GM23248 (cell line): ENCODE results near the gene PCSK4. TPM values are rescaled to one million over a fixed set of nuclear protein-coding genes. Genes with fewer than 3 reads are reported as not detected.

Experiments used
- DNase-seq: peaks from one replicate; pipeline ENCODE4 v3.0.0-alpha.2; 2015
- H2AFZ ChIP-seq: fragments of 200-600 bp; sonication (generic); 2 replicates; pipeline ENCODE4 v1.6.1; 2016; ENCODE audit warnings: antibody characterized with exemption
- H3F3A ChIP-seq: fragments of 200-600 bp; sonication (generic); 2 replicates; pipeline ENCODE4 v1.6.1; 2016; ENCODE audit warnings: mild to moderate bottlenecking, antibody characterized with exemption, mixed run types; ENCODE audit not compliant: insufficient read depth
- H3K27ac ChIP-seq: fragments of 200-600 bp; sonication (generic); 2 replicates; pipeline ENCODE4 v1.5.1; 2016; ENCODE audit warnings: mild to moderate bottlenecking
- H3K27me3 ChIP-seq: fragments of 200-600 bp; sonication (generic); replicated peaks from 2 replicates; pipeline ENCODE4 v1.6.1; 2016; ENCODE audit warnings: mild to moderate bottlenecking; ENCODE audit not compliant: insufficient read depth
- H3K36me3 ChIP-seq: fragments of 200-600 bp; sonication (generic); 2 replicates; pipeline ENCODE4 v1.6.1; 2016; ENCODE audit warnings: low read depth, mild to moderate bottlenecking
- H3K4me1 ChIP-seq: fragments of 200-600 bp; sonication (generic); 2 replicates; pipeline ENCODE4 v1.6.1; 2016; ENCODE audit warnings: mild to moderate bottlenecking; ENCODE audit not compliant: insufficient read depth
- H3K4me2 ChIP-seq: fragments of 200-600 bp; sonication (generic); one replicate; pipeline ENCODE4 v1.6.1; 2016; ENCODE audit warnings: mild to moderate bottlenecking; ENCODE audit not compliant: unreplicated experiment
- H3K4me3 ChIP-seq: fragments of 200-600 bp; sonication (generic); 2 replicates; pipeline ENCODE4 v1.5.1; 2016; ENCODE audit warnings: mild to moderate bottlenecking
- H3K79me2 ChIP-seq: fragments of 200-600 bp; sonication (generic); 2 replicates; pipeline ENCODE4 v1.6.1; 2016; ENCODE audit warnings: mild to moderate bottlenecking; ENCODE audit not compliant: insufficient read depth
- H3K9ac ChIP-seq: fragments of 200-600 bp; sonication (generic); 2 replicates; pipeline ENCODE4 v1.6.1; 2016; ENCODE audit warnings: mild to moderate bottlenecking
- H3K9me2 ChIP-seq: fragments of 200-600 bp; sonication (generic); 2 replicates; pipeline ENCODE4 v1.6.1; 2016; ENCODE audit warnings: mixed run types, mild to moderate bottlenecking, moderate library complexity; ENCODE audit not compliant: insufficient read depth
- H3K9me3 ChIP-seq: fragments of 200-600 bp; sonication (generic); one replicate; pipeline ENCODE4 v1.6.1; 2017; ENCODE audit warnings: low read depth
- H4K20me1 ChIP-seq: fragments of 200-600 bp; sonication (generic); 2 replicates; pipeline ENCODE4 v1.6.0; 2016; ENCODE audit not compliant: insufficient read depth
- EZH2 ChIP-seq: fragments of 200-600 bp; sonication (generic); IDR thresholded peaks from 2 replicates; pipeline ENCODE4 v1.6.1; 2018; ENCODE audit warnings: antibody characterized with exemption, mild to moderate bottlenecking; ENCODE audit not compliant: insufficient read depth, poor library complexity, severe bottlenecking
- EZH2phosphoT487 ChIP-seq: fragments of 200-600 bp; sonication (generic); IDR thresholded peaks from 2 replicates; pipeline ENCODE4 v1.6.1; 2018; ENCODE audit warnings: antibody characterized with exemption, moderate library complexity, mild to moderate bottlenecking, low read depth; ENCODE audit not compliant: insufficient read depth
- WGBS, 2 experiments: methylation state at CpG; one replicate each; pipeline ENCODE4 v1.1.6; 2015 to 2017; ENCODE audit warnings: low lambda C conversion rate in 2 of 2, low coverage in 1 of 2; ENCODE audit errors: missing lambda C conversion rate in 2 of 2; 5-methylcytosine and 5-hydroxymethylcytosine counted together
- in situ Hi-C: fragments of 300-500 bp; cut with MboI; formaldehyde crosslinking; loops from 2 replicates; pipeline ENCODE4 v1.15.0; 2020
- polyA plus RNA-seq: library from polyadenylated mRNA; unstranded; fragments of >200 nt; fragmentation: Nextera tagmentation; extraction: Ambion mirVana; gene quantifications from 2 replicates; pipeline ENCODE4 v1.2.1, GENCODE V29; 2016
- total RNA-seq: library from RNA; depleted of rRNA; stranded (reverse); fragments of >200 nt; shearing (Covaris generic); gene quantifications from 2 replicates; pipeline ENCODE4 v1.2.3, GENCODE V29; 2014

PCSK4 gene
- total and polyA plus RNA-seq, 2 experiments from 2014 or later: 0.28 to 0.76 TPM

DNA sequence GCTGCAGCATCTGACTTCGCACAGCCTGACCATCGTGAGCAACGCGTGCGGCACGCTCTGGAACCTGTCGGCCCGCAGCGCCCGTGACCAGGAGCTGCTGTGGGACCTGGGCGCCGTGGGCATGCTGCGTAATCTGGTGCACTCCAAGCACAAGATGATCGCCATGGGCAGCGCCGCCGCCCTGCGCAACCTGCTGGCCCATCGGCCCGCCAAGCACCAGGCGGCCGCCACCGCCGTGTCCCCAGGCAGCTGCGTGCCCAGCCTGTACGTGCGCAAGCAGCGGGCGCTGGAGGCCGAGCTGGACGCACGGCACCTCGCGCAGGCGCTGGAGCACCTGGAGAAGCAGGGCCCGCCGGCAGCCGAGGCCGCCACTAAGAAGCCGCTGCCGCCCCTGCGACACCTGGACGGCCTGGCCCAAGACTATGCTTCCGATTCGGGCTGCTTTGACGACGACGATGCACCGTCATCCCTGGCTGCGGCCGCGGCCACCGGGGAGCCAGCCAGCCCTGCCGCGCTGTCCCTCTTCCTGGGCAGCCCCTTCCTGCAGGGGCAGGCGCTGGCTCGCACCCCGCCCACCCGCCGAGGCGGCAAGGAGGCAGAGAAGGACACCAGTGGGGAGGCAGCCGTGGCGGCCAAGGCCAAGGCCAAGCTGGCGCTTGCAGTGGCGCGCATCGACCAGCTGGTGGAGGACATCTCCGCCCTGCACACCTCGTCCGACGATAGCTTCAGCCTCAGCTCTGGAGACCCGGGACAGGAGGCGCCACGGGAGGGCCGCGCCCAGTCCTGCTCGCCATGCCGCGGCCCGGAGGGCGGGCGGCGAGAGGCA lies 24.7 kb downstream of the PCSK4 start:
- H4K20me1 ChIP-seq: no peaks in the 10 kb centered on the region
- H3K36me3 ChIP-seq: no peaks in the 10 kb centered on the region
- no peak overlapping the region for H2AFZ ChIP-seq
- no peak overlapping the region for H3K4me3 ChIP-seq
- no peaks in the 10 kb centered on the region for H3F3A ChIP-seq
- H3K27me3 ChIP-seq: no peaks in the 10 kb centered on the region; the same call in 1 of the 2 replicates
- no peak for DNase-seq
- no peaks in the 10 kb centered on the region for H3K79me2 ChIP-seq
- no peaks in the 10 kb centered on the region for H3K9me3 ChIP-seq
- no peak overlapping the region for H3K9ac ChIP-seq
- in situ Hi-C loops: no loop called here
- TF ChIP-seq EZH2phosphoT487 (no peak), EZH2 (no peak)
- H3K4me1 ChIP-seq: no peaks in the 10 kb centered on the region
- H3K27ac ChIP-seq: no peak overlapping the region
- 82 to 83% methylated on average over 62 to 69 of the region's 83 CpGs for WGBS, 2 experiments
- no peak overlapping the region for H3K4me2 ChIP-seq
- H3K9me2 ChIP-seq: no peaks in the 10 kb centered on the region

DNA sequence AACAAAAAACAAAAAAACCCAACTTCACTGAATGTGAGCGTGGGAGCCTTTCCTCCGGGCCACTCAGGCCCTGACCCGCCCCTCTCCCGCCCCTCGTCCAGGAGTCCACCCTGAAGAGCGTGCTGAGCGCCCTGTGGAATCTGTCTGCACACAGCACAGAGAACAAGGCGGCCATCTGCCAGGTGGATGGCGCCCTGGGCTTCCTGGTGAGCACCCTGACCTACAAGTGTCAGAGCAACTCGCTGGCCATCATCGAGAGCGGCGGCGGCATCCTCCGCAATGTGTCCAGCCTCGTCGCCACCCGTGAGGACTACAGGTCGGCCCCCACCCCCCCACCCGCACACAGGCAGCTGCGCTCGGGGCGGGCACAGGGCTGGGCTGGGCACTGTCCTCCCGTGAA lies 28.3 kb downstream of the PCSK4 start:
- Histone ChIP-seq H3F3A (no peaks in the 10 kb centered on the region), H3K4me3 (no peak overlapping the region), H3K9me2 (no peaks in the 10 kb centered on the region), H3K4me2 (no peak overlapping the region), H3K27me3 (no peaks in the 10 kb centered on the region; the same call in 1 of the 2 replicates), H3K27ac (no peak overlapping the region), H3K4me1 (no peaks in the 10 kb centered on the region), H3K9me3 (no peaks in the 10 kb centered on the region), H3K9ac (no peak overlapping the region), H3K79me2 (no peaks in the 10 kb centered on the region), H2AFZ (no peak overlapping the region), H4K20me1 (no peaks in the 10 kb centered on the region), H3K36me3 (no peaks in the 10 kb centered on the region)
- DNase-seq: no peak
- no peak for TF ChIP-seq EZH2phosphoT487
- TF ChIP-seq EZH2: no peak
- 90 to 92% methylated on average over 8 to 24 of the region's 24 CpGs for WGBS, 2 experiments
- in situ Hi-C loops: no loop called here

DNA sequence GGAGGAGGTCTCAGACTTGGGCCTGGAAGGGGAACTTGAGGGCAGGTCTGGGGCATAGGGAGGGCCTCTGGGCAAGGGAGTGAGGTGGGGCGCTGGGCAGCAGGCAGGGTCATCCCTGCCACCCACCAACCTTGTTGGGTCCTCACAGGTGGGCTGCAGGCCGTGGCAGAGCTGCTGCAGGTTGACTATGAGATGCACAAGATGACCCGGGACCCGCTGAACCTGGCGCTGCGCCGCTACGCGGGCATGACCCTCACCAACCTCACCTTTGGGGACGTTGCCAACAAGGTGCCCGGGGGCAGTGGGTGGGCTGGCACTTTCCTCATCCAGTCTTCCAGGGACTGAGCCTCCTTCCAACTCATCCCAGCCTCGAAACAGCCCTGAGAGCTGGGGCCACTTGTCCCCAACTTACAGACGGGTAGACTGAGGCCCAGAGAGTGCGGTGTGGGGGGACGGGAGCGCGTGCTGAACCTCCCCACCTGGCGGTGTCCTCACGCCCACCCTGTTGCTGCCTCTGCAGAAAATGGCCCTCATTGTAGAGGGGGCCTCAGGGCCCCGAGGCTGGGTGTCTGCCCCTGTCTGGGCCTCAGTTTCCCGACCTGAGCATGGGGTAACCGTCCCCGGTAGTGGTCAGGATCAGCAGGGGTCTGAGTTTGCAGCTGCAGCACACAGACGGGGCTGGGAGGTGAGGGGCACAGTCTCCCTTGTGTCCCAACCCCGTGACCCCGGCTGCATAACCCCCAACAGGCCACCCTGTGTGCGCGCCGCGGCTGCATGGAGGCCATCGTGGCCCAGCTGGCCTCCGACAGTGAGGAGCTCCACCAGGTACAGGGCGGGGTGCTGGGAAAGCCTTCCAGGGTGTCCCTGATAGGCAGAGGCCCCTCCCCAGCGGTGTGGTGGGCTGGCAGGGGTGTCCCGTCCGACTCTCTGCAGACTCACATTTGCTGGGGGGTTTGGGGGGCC lies 29.8 kb downstream of the PCSK4 start:
- TF ChIP-seq EZH2: no peak
- TF ChIP-seq EZH2phosphoT487: no peak
- in situ Hi-C loops: no loop called here
- Histone ChIP-seq H4K20me1 (no peaks in the 10 kb centered on the region), H3K4me1 (no peaks in the 10 kb centered on the region), H3K4me3 (no peak overlapping the region), H2AFZ (no peak overlapping the region), H3K36me3 (no peaks in the 10 kb centered on the region), H3K9ac (no peak overlapping the region), H3F3A (no peaks in the 10 kb centered on the region), H3K27me3 (peaks cover 5% of the 10 kb centered on the region; the same call in 1 of the 2 replicates), H3K9me3 (no peaks in the 10 kb centered on the region), H3K4me2 (no peak overlapping the region), H3K27ac (no peak overlapping the region), H3K9me2 (no peaks in the 10 kb centered on the region), H3K79me2 (no peaks in the 10 kb centered on the region)
- 90 to 92% methylated on average over 33 to 36 of the region's 36 CpGs for WGBS, 2 experiments
- DNase-seq: no peak

DNA sequence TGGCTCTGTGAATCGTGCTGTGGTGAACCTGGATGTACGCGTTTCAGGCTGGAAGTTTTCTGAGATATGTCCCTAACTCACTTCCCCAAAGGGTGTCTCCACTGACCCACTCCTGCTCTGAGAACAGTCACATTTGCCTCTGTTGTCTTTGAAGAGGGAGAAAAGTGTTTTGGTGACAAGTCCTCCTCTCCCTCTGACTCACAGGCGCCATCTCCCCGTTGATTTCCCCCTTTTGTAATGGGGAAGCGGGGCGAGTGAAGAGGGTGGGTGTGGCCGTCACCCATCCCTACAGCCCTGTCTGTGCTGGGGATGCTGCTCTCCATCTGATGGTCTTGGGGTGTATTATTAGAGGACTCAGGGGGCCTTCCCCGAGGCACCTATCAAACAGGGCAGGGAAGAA lies 30.7 kb downstream of the PCSK4 start:
- H3K27me3 ChIP-seq: peaks cover 5% of the 10 kb centered on the region; the same call in 1 of the 2 replicates
- no peak overlapping the region for H2AFZ ChIP-seq
- no peaks in the 10 kb centered on the region for H3K9me3 ChIP-seq
- no peak for DNase-seq
- H3K9me2 ChIP-seq: no peaks in the 10 kb centered on the region
- no peak overlapping the region for H3K9ac ChIP-seq
- H3K79me2 ChIP-seq: no peaks in the 10 kb centered on the region
- H3K4me1 ChIP-seq: no peaks in the 10 kb centered on the region
- no peaks in the 10 kb centered on the region for H3F3A ChIP-seq
- H4K20me1 ChIP-seq: no peaks in the 10 kb centered on the region
- TF ChIP-seq EZH2: no peak
- TF ChIP-seq EZH2phosphoT487: no peak
- no peak overlapping the region for H3K4me2 ChIP-seq
- 67 to 71% methylated on average over 9 of the region's 9 CpGs for WGBS, 2 experiments
- in situ Hi-C loops: no loop called here
- no peak overlapping the region for H3K4me3 ChIP-seq
- H3K36me3 ChIP-seq: no peaks in the 10 kb centered on the region
- no peak overlapping the region for H3K27ac ChIP-seq
